ENCODE data around the gene MTIF2.
"Not testable (repeated sequence)": the region's sequence is repeated elsewhere in the genome, so short reads cannot be mapped to it uniquely, and the experiment has no call there.

DNA sequence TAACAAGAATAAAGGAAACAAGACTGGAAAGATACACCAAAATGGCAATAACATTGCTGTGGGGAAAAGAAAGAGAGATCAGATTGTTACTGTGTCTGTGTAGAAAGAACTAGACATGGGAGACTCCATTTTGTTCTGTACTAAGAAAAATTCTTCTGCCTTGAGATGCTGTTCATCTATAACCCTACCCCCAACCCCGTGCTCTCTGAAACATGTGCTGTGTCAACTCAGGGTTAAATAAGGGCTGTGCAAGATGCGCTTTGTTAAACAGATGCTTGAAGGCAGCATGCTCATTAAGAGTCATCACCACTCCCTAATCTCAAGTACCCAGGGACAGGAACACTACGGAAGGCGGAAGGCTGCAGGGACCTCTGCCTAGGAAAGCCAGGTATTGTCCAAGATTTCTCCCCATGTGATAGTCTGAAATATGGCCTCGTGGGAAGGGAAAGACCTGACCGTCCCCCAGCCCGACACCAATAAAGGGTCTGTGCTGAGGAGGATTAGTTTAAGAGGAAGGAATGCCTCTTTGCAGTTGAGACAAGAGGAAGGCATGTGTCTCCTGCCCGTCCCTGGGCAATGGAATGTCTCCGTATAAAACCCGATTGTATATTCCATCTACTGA, 10.3 kb upstream of the MTIF2 start:
- TF ChIP-seq EZH2 (IDR thresholded peaks at IDR 0.05); POLR2AphosphoS5 (IDR thresholded peaks at IDR 0.05; ENCODE audit: low read depth, low read length); SP1 (IDR thresholded peaks at IDR 0.05; ENCODE audit: low read depth); EZH2phosphoT487 (IDR thresholded peaks at IDR 0.05; ENCODE audit: borderline replicate concordance); POLR2A (IDR thresholded peaks at IDR 0.05; ENCODE audit: borderline replicate concordance, extremely low read depth, insufficient read depth, insufficient read length); EGR1 (IDR thresholded peaks at IDR 0.05; ENCODE audit: low read depth); YY1 (IDR thresholded peaks at IDR 0.05; ENCODE audit: extremely low read depth, insufficient replicate concordance, low read depth, low read length); RAD21 (IDR thresholded peaks at IDR 0.05; ENCODE audit: low read depth): not testable (repeated sequence)
- TF ChIP-seq, protein P1, sequence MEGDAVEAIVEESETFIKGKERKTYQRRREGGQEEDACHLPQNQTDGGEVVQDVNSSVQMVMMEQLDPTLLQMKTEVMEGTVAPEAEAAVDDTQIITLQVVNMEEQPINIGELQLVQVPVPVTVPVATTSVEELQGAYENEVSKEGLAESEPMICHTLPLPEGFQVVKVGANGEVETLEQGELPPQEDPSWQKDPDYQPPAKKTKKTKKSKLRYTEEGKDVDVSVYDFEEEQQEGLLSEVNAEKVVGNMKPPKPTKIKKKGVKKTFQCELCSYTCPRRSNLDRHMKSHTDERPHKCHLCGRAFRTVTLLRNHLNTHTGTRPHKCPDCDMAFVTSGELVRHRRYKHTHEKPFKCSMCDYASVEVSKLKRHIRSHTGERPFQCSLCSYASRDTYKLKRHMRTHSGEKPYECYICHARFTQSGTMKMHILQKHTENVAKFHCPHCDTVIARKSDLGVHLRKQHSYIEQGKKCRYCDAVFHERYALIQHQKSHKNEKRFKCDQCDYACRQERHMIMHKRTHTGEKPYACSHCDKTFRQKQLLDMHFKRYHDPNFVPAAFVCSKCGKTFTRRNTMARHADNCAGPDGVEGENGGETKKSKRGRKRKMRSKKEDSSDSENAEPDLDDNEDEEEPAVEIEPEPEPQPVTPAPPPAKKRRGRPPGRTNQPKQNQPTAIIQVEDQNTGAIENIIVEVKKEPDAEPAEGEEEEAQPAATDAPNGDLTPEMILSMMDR (IDR thresholded peaks at IDR 0.05 in 2 of 3, conservative IDR thresholded peaks at IDR 0.05 in 1 of 3; ENCODE audit: borderline replicate concordance in 1 of 3, insufficient read depth in 1 of 3, low read depth in 2 of 3, low read length in 2 of 3) = not testable (repeated sequence)
- TF ChIP-seq, protein P2, sequence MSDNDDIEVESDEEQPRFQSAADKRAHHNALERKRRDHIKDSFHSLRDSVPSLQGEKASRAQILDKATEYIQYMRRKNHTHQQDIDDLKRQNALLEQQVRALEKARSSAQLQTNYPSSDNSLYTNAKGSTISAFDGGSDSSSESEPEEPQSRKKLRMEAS (IDR thresholded peaks at IDR 0.05) = not testable (repeated sequence)
- TF ChIP-seq, protein P3, sequence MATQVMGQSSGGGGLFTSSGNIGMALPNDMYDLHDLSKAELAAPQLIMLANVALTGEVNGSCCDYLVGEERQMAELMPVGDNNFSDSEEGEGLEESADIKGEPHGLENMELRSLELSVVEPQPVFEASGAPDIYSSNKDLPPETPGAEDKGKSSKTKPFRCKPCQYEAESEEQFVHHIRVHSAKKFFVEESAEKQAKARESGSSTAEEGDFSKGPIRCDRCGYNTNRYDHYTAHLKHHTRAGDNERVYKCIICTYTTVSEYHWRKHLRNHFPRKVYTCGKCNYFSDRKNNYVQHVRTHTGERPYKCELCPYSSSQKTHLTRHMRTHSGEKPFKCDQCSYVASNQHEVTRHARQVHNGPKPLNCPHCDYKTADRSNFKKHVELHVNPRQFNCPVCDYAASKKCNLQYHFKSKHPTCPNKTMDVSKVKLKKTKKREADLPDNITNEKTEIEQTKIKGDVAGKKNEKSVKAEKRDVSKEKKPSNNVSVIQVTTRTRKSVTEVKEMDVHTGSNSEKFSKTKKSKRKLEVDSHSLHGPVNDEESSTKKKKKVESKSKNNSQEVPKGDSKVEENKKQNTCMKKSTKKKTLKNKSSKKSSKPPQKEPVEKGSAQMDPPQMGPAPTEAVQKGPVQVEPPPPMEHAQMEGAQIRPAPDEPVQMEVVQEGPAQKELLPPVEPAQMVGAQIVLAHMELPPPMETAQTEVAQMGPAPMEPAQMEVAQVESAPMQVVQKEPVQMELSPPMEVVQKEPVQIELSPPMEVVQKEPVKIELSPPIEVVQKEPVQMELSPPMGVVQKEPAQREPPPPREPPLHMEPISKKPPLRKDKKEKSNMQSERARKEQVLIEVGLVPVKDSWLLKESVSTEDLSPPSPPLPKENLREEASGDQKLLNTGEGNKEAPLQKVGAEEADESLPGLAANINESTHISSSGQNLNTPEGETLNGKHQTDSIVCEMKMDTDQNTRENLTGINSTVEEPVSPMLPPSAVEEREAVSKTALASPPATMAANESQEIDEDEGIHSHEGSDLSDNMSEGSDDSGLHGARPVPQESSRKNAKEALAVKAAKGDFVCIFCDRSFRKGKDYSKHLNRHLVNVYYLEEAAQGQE (IDR thresholded peaks at IDR 0.05; ENCODE audit: low read depth) = not testable (repeated sequence)
- TF ChIP-seq, protein P4, sequence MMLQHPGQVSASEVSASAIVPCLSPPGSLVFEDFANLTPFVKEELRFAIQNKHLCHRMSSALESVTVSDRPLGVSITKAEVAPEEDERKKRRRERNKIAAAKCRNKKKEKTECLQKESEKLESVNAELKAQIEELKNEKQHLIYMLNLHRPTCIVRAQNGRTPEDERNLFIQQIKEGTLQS (IDR thresholded peaks at IDR 0.05) = not testable (repeated sequence)
- TF ChIP-seq, protein P5, sequence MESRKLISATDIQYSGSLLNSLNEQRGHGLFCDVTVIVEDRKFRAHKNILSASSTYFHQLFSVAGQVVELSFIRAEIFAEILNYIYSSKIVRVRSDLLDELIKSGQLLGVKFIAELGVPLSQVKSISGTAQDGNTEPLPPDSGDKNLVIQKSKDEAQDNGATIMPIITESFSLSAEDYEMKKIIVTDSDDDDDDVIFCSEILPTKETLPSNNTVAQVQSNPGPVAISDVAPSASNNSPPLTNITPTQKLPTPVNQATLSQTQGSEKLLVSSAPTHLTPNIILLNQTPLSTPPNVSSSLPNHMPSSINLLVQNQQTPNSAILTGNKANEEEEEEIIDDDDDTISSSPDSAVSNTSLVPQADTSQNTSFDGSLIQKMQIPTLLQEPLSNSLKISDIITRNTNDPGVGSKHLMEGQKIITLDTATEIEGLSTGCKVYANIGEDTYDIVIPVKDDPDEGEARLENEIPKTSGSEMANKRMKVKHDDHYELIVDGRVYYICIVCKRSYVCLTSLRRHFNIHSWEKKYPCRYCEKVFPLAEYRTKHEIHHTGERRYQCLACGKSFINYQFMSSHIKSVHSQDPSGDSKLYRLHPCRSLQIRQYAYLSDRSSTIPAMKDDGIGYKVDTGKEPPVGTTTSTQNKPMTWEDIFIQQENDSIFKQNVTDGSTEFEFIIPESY (IDR thresholded peaks at IDR 0.05; ENCODE audit: extremely low read depth, insufficient replicate concordance, low read length) = not testable (repeated sequence)
